Measurements from ENCODE around the gene PRRT1.

- TF ChIP-seq CTCF (IDR thresholded peaks at IDR 0.05) = no peak
- TF ChIP-seq ZFX (IDR thresholded peaks at IDR 0.05; ENCODE audit: borderline replicate concordance) = no peak
Measured at GRCh38 chr6:32120573-32121059, 31.1 kb downstream of the PRRT1 start.

Measured in 22Rv1 (cell line).